ENCODE measurements around the gene ADAMTS5.

The ADAMTS5 gene

DNA sequence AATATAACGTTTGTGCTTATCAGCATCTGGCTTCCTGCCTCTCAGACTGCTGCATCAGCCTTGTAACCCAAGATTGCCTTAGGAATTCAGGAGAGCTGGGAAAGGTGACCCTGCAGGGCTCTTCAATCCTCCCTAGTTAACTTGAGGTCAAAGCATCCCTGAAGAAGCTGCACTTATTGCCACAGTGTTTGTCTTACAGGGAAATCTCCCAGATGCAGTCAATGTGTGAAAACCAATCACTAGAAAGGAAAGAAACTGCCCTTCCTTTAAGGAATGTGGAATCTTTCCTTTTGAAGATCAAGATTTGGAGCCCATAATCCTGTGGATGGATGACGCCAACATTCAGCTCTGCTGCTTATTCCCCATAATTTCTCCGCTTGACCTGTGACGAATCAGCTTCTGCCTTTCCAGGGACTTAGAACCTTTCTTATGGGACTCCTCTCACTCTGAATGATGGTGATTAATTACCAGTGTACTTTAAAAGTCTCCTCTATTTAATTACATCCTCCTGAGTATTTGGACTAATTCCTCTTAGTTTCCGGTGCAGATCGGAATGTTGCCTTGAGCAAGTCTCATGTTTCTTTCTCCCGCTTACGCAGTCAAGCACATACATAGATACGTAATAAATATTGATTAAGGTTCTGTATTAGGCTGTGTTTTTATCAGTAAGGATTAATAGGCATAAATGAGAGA is 14.4 kb downstream of the ADAMTS5 start:
- in situ Hi-C loops (cut with HindIII; ENCODE audit: low sequenced_read_pairs): no loop called here
- TF ChIP-seq, protein P1, sequence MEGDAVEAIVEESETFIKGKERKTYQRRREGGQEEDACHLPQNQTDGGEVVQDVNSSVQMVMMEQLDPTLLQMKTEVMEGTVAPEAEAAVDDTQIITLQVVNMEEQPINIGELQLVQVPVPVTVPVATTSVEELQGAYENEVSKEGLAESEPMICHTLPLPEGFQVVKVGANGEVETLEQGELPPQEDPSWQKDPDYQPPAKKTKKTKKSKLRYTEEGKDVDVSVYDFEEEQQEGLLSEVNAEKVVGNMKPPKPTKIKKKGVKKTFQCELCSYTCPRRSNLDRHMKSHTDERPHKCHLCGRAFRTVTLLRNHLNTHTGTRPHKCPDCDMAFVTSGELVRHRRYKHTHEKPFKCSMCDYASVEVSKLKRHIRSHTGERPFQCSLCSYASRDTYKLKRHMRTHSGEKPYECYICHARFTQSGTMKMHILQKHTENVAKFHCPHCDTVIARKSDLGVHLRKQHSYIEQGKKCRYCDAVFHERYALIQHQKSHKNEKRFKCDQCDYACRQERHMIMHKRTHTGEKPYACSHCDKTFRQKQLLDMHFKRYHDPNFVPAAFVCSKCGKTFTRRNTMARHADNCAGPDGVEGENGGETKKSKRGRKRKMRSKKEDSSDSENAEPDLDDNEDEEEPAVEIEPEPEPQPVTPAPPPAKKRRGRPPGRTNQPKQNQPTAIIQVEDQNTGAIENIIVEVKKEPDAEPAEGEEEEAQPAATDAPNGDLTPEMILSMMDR (IDR thresholded peaks at IDR 0.05; ENCODE audit: low read depth, low read length, missing control alignments): no peak
- H3K4me3 ChIP-seq (ENCODE audit: low read depth, low read length): no peak overlapping the region
- no peak for DNase-seq (ENCODE audit: low read depth)

DNA sequence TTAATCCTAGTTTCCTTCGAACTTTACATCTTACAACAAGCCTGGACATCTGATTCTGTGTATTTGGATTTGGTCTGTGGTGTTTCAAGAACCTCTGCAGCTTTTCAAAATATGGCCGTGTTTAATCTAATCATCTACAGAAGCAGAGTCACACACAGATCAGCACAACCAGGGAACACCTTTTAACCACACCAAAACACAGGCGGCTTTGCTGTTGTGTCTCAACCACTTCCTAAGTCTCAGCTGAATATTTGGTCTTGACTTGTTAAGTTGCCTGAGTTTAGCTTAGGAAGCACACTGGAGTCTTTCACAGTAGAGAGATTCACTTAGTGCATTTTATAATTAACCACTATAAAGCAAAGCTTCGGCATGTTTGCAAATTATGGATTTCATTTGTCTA is 17.1 kb downstream of the ADAMTS5 start:
- DNase-seq (ENCODE audit: low read depth): no peak
- TF ChIP-seq, protein P1 (IDR thresholded peaks at IDR 0.05; ENCODE audit: low read depth, low read length, missing control alignments): no peak
- in situ Hi-C loops (cut with HindIII; ENCODE audit: low sequenced_read_pairs): no loop called here
- no peak overlapping the region for H3K4me3 ChIP-seq (ENCODE audit: low read depth, low read length)

DNA sequence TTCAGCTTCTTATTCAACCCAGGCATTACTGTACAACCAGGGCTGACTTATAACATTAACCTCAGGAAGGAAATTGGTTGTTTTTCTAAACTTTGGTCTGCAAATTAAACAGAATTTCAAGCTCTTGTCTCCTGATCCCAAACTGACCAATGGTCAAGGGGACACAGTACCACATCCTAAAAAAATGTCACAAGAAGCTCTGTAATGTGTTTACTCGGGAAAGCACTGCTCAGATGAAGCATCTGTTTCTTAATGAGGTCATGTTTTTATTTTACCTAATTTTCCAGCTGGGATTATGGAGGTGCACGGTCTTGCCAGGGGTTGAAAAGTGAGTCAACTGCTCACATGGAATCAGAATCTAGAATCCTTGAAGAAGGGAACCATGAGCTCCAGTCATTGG is 18.7 kb downstream of the ADAMTS5 start:
- H3K4me3 ChIP-seq (ENCODE audit: low read depth, low read length): no peak overlapping the region
- in situ Hi-C loops (cut with HindIII; ENCODE audit: low sequenced_read_pairs): no loop called here
- DNase-seq (ENCODE audit: low read depth): no peak
- TF ChIP-seq, protein P1 (IDR thresholded peaks at IDR 0.05; ENCODE audit: low read depth, low read length, missing control alignments): no peak

- no peak for DNase-seq (ENCODE audit: low read depth)
- TF ChIP-seq, protein P1 (IDR thresholded peaks at IDR 0.05; ENCODE audit: low read depth, low read length, missing control alignments): no peak
- H3K4me3 ChIP-seq (ENCODE audit: low read depth, low read length): no peak overlapping the region
- in situ Hi-C loops (cut with HindIII; ENCODE audit: low sequenced_read_pairs): no loop called here
Observed at GRCh38 chr21:26946744-26947446, 20.0 kb downstream of the ADAMTS5 start.

GRCh38 chr21:26945916-26946675 is 20.8 kb downstream of the ADAMTS5 start:
- TF ChIP-seq, protein P1 (IDR thresholded peaks at IDR 0.05; ENCODE audit: low read depth, low read length, missing control alignments): no peak
- H3K4me3 ChIP-seq (ENCODE audit: low read depth, low read length): no peak overlapping the region
- in situ Hi-C loops (cut with HindIII; ENCODE audit: low sequenced_read_pairs): no loop called here
- DNase-seq (ENCODE audit: low read depth): no peak

- no peak overlapping the region for H3K4me3 ChIP-seq (ENCODE audit: low read depth, low read length)
- TF ChIP-seq, protein P1 (IDR thresholded peaks at IDR 0.05; ENCODE audit: low read depth, low read length, missing control alignments): no peak
- no peak for DNase-seq (ENCODE audit: low read depth)
- in situ Hi-C loops (cut with HindIII; ENCODE audit: low sequenced_read_pairs): no loop called here
Observed at GRCh38 chr21:26943921-26944320, 23.0 kb downstream of the ADAMTS5 start.
